HEK293 (cell line): ENCODE data around the gene PERM1.

ENCODE experiments used
- ZNF350 ChIP-seq: fragments of 450-650 bp; formaldehyde crosslinking; IDR thresholded peaks from 2 replicates; pipeline ENCODE4 v1.5.0; 2017; ENCODE audit warnings: missing biosample characterization, mild to moderate bottlenecking, missing genetic modification characterization
- ZNF391 ChIP-seq: fragments of 450-650 bp; formaldehyde crosslinking; IDR thresholded peaks from 2 replicates; pipeline ENCODE4 v1.5.1; 2016; ENCODE audit warnings: low read depth, missing biosample characterization, missing genetic modification characterization, borderline replicate concordance
- ZNF423 ChIP-seq: fragments of 450-650 bp; formaldehyde crosslinking; IDR thresholded peaks from 2 replicates; pipeline ENCODE4 v1.5.1; 2016; ENCODE audit warnings: missing biosample characterization, missing genetic modification characterization
- ZNF530 ChIP-seq: fragments of 450-650 bp; formaldehyde crosslinking; IDR thresholded peaks from 2 replicates; pipeline ENCODE4 v1.5.1; 2016; ENCODE audit warnings: low read depth, missing biosample characterization, missing genetic modification characterization

DNA sequence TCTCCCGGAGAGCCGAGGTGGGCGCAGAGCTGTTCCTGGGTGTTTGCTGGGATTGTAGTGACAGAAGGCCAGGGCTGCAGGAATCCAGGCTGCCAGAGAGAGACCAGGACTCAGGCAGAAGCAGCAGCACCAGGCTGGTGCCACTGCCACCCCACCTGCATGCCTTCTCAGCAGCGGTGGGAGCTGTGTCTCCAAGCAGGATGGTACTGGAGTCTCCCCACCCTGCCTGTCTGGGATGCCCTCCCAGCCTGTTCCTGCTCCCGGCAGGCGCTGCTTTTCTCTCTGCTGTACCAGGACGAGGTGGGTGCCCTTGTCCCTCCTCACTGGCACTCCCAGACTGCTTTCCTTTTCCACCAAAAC is 22.5 kb upstream of the PERM1 start:
- no peak for TF ChIP-seq ZNF423 (tag by site-specific recombination)
- TF ChIP-seq ZNF350 (tag by site-specific recombination): no peak
- no peak for TF ChIP-seq ZNF530 (tag by site-specific recombination)
- TF ChIP-seq ZNF391 (tag by site-specific recombination): no peak
